GM19238 (cell line): Measurements from ENCODE around the gene GSTM2.
A peak's percentile ranks its signal among the peaks of the same experiment; 100 is the strongest.
"Not testable (repeated sequence)": the region's sequence is repeated elsewhere in the genome, so short reads cannot be mapped to it uniquely, and the experiment has no call there.

Experiments
- DNase-seq: peaks from one replicate; pipeline ENCODE4 v3.0.0; 2011; ENCODE audit warnings: low spot score; ENCODE audit not compliant: insufficient read length

Gene GSTM2

DNA sequence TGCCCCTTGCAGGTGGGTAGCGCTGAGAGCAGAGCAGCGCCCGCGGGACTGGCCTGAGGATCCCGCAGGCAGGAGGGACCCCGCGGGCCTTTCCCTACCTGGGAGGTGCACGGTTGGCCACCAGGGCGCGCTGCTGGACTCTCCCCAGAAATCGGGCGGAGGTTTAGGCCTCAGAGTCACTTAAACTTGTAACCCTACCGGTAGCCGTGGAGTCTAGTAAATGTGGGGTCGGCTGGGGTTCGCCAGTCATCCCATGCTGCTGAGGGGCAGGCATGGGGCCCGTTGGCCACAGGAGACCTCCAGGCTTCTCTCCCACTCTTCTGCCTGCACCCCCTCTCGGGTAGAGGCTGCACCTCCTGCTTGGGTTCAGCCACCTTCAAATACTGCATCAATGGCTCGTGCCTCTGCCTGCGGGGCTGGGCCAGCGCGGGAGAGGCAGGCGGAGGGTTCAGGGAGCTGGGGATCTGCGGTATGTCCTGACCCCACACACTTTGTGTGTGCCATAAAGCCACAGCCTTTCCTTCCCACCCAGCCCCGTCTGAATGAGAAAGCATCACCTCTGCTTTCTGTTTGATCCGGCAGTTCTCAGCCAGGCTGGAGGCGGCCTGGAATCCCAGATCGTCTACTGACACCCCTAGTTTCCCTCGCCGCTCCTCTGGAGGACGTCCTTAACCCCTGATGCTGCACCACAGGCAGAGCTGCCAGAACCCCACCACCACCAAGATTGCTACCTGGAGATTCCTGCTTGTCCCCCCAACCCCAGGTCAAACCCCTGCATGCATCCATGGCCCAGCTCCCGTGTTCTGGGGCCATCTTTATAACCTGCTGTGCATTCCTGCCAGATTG, 24.2 kb upstream of the GSTM2 start:
- peak; percentile 70 for DNase-seq

- no peak for DNase-seq
Observed at GRCh38 chr1:109644670-109645069, 23.2 kb upstream of the GSTM2 start.

GRCh38 chr1:109649491-109649914, 18.4 kb upstream of the GSTM2 start:
- DNase-seq: no peak

GRCh38 chr1:109650609-109651008, 17.2 kb upstream of the GSTM2 start:
- no peak for DNase-seq

DNA sequence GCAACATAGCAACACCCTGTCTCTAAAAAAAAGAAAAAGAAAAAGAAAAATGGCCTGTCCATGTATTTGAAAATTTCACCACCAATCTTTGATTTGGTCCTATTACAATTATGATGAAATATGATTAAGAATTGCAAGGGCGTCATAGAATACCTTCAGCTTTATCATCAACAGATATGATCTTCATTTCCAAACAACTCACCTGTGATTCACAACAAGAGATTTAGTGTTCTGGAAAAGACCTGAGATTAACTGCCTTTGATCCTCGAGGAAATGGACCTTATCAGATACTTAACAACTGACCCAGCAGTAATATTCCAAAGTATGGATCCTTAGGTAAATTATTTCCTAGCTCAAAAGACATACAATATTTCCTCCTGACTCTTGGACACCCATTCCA, 15.5 kb upstream of the GSTM2 start:
- no peak for DNase-seq

- DNase-seq: no peak
Observed at GRCh38 chr1:109653306-109653705, 14.6 kb upstream of the GSTM2 start.

DNA sequence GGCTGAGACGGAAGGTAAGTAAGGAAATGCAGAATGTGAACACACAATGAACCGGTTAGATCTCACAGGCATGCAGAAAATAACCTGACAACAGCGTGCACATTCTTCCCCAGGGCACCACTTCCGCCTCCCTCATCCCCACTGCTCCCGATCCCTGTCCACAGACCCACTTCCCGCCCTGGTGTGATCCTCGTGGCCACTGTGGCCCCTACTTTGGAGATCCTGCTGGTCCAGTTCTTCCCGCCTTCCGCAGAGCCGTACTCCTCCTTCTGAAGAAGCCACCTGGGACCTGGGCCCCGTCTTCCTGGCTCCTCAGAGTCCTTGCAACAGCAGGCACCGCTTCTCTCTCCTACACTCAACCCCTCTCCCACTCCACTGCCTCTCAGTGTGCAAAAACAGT, 13.3 kb upstream of the GSTM2 start:
- DNase-seq: no peak

- DNase-seq: peak; percentile 87
Observed at GRCh38 chr1:109655615-109656519, 12.0 kb upstream of the GSTM2 start, which contains the start of gene GSTM4. Gene GSTM4 (plus strand): TSS chr1:109656099. CDS start chr1:109656390, 291 bp downstream.

DNA sequence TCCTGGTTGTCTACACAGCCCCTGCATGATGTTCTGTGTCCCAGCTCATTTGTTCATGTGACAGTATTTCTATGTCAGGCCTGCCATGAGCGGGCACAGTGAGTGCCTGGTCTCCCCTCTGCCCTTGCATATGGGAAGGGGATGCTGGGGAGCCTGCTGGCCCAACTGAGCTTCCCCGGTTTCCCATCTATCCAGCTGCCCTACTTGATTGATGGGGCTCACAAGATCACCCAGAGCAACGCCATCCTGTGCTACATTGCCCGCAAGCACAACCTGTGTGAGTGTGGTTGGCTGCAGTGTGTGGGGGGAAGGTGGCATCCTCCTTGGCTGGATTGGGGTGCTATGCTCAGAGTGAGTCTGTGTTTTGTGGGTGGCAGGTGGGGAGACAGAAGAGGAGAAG, 10.5 kb upstream of the GSTM2 start:
- DNase-seq: no peak

DNA sequence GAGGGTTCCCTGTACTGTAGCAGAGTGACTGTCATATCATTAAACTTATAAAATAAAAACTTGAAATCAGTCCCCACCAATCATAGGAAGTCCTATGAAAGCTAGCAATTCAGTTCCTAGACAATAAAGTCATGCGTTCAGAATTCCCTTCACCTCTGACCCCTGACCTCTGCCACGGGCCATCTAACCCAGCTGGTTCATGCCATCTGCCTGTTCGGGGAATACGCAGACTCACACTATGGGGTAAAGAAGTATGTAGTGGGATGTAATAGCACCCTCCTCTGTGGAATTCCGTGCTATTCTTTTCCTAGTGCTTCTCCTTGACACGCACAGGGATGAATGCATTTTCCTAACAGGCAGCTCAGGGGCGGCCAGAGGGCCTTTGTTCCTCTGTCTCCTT, 9.9 kb upstream of the GSTM2 start:
- DNase-seq: no peak

- DNase-seq: no peak
Observed at GRCh38 chr1:109658533-109659042, 9.3 kb upstream of the GSTM2 start.

GRCh38 chr1:109659145-109659544, 8.7 kb upstream of the GSTM2 start:
- no peak for DNase-seq

- DNase-seq: no peak
Observed at GRCh38 chr1:109659997-109660690, 7.7 kb upstream of the GSTM2 start.

DNA sequence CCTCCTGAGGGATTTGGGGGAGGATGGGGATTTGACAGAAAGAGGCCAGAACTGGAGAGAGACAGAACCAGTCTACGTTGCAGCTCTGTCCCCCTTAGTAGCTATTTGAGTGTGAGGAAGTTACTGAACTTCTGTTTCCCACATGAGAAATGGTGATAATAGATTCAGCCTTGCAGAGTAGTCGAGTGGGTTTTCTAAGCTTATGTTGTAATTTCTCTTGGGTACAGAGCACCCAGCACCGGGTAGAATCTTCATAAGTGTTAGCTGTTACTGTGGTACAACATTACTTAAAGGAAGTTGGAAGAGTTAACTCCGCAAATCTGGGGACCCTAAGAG, 7.2 kb upstream of the GSTM2 start:
- DNase-seq: not testable (repeated sequence)

DNA sequence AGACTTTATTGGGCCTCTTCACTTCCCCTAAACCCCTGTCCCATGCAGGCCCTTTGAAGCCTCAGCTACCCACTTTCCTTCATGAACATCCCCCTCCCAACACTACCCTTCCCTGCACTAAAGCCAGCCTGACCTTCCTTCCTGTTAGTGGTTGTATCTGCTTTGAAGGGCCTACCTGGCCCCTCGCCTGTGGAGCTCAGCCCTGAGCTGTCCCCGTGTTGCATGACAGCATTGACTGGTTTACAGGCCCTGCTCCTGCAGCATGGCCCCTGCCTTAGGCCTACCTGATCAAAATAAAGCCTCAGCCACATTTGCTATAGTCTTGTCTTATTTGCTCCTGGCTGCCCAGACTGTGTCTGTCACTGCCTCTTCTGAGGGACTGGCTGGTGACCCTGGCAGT, 6.5 kb upstream of the GSTM2 start:
- no peak for DNase-seq

DNA sequence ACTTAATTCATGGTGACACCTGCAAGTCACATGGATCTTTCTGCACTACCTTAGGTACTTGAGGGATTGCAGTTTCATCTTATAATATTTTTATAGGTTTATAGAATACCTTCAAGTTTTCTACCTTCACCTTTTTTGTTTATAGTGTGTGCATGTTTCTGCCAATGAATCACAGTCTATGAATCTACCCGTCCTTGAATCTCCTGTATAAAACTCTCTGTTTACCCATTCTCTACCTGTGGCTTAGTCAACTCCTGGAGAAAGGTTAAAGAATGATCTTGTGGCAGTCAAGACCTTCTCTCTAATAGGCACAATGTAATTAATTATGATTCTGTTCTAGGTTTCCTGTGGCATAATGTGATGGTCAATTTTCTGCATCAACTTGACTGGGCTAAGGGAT, 3.2 kb upstream of the GSTM2 start:
- no peak for DNase-seq

GRCh38 chr1:109668123-109668775, 392 bp downstream of the GSTM2 start:
- no peak for DNase-seq

DNA sequence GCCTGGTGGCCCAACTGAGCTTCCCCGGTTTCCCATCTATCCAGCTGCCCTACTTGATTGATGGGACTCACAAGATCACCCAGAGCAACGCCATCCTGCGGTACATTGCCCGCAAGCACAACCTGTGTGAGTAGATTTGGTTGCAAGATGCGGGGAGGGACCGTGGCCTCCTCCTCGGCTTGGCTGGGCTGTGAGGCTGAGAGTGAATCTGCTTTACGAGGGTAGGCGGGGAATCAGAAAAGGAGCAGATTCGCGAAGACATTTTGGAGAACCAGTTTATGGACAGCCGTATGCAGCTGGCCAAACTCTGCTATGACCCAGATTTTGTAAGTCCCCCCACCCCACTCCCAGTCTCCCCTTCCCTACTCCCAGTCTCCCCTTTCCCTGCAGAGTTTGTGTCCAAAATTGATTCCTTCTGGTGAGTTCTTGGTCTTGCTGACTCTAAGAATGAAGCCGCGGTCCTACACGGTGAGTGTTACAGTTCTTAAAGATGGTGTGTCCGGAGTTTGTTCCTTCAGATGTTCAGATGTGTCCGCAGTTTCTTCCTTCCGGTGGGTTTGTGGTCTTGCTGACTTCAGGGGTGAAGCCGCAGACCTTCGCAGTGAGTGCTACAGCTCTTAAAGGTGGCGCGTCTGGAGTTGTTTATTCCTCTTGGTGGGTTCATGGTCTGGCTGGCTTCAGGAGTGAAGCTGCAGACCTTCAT, 1.5 kb downstream of the GSTM2 start:
- DNase-seq: no peak

- not testable (repeated sequence) for DNase-seq
Observed at GRCh38 chr1:109669949-109670302, 2.1 kb downstream of the GSTM2 start.

GRCh38 chr1:109671067-109671466, 3.2 kb downstream of the GSTM2 start:
- no peak for DNase-seq
